ENCODE measurements around the gene CXCL3. TPM values are rescaled to one million over a fixed set of nuclear protein-coding genes. Genes with fewer than 3 reads are reported as not detected.

The CXCL3 gene
- total and polyA plus RNA-seq, 9 of the 15 experiments (the other 6 are each of a cell fraction or from before 2014, with no cell fraction given) = 2.3 to 8.9 (median 6.1) TPM

DNA sequence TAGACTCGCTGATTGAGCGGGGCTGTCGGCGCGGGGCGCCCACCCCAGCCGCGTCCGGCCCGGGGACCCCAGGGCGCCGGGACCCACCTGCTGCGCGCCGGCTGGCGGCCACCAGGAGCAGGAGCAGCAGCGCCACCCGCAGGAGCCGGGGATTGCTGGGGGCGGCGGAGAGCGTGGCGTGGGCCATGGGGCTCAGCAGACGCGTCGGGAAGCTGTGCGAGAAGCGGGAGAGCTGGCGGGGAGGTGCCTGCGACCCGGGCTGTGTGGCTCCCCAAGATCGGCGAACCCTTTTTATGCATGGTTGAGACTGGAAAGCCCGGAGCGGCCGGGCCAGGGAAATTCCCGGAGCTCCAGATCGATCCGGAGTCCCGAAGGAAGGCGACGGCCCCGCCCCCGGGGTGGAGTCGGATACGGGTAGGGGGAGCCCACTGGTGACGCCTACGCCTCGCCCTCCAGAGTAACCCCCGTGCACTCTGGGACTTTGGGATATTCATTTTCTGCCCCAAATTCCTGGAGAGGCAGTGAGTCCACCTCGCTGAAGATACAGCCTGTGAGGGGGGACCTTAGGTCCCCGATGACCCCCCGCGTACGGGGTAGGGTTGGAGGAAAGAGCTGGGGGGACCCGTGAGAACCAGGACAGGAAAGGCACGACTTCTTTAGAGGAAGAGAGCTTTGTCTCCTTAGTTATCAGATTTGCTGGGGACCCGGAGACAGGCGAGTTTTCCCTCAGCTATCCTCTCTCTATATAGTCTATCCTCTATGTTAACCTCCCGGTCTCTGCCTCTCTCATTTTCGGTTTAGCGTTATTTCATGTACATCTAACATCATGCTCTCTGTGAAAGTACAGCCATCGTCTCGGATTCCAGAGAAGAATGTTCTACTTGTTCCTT is at the start of gene CXCL3 (continued):
- TF ChIP-seq, protein P1, sequence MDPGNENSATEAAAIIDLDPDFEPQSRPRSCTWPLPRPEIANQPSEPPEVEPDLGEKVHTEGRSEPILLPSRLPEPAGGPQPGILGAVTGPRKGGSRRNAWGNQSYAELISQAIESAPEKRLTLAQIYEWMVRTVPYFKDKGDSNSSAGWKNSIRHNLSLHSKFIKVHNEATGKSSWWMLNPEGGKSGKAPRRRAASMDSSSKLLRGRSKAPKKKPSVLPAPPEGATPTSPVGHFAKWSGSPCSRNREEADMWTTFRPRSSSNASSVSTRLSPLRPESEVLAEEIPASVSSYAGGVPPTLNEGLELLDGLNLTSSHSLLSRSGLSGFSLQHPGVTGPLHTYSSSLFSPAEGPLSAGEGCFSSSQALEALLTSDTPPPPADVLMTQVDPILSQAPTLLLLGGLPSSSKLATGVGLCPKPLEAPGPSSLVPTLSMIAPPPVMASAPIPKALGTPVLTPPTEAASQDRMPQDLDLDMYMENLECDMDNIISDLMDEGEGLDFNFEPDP (CRISPR knock-in tag; IDR thresholded peaks at IDR 0.05) = no peak
- TF ChIP-seq, protein P2, sequence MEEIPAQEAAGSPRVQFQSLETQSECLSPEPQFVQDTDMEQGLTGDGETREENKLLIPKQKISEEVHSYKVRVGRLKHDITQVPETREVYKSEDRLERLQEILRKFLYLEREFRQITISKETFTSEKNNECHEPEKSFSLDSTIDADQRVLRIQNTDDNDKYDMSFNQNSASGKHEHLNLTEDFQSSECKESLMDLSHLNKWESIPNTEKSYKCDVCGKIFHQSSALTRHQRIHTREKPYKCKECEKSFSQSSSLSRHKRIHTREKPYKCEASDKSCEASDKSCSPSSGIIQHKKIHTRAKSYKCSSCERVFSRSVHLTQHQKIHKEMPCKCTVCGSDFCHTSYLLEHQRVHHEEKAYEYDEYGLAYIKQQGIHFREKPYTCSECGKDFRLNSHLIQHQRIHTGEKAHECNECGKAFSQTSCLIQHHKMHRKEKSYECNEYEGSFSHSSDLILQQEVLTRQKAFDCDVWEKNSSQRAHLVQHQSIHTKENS (CRISPR knock-in tag; IDR thresholded peaks at IDR 0.05) = no peak
- TF ChIP-seq ZNF311 (CRISPR knock-in tag; IDR thresholded peaks at IDR 0.05) = no peak
- no peak for TF ChIP-seq FIP1L1 (IDR thresholded peaks at IDR 0.05; ENCODE audit: low read depth, low read length, poor library complexity, severe bottlenecking)
- TF ChIP-seq, protein P3, sequence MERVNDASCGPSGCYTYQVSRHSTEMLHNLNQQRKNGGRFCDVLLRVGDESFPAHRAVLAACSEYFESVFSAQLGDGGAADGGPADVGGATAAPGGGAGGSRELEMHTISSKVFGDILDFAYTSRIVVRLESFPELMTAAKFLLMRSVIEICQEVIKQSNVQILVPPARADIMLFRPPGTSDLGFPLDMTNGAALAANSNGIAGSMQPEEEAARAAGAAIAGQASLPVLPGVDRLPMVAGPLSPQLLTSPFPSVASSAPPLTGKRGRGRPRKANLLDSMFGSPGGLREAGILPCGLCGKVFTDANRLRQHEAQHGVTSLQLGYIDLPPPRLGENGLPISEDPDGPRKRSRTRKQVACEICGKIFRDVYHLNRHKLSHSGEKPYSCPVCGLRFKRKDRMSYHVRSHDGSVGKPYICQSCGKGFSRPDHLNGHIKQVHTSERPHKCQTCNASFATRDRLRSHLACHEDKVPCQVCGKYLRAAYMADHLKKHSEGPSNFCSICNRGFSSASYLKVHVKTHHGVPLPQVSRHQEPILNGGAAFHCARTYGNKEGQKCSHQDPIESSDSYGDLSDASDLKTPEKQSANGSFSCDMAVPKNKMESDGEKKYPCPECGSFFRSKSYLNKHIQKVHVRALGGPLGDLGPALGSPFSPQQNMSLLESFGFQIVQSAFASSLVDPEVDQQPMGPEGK (CRISPR knock-in tag; IDR thresholded peaks at IDR 0.05; ENCODE audit: borderline replicate concordance) = no peak
- TF ChIP-seq HDAC1 (IDR thresholded peaks at IDR 0.05) = peak in 1 of 2 experiments; percentile 49; a peak in 1 of 4 replicates
- no peak for TF ChIP-seq ZNF282 (CRISPR knock-in tag; IDR thresholded peaks at IDR 0.05)
- peak; percentile 63; the same call in 1 of the 2 replicates for TF ChIP-seq TARDBP (IDR thresholded peaks at IDR 0.05)
- no peak for TF ChIP-seq MIER1 (IDR thresholded peaks at IDR 0.05; ENCODE audit: low read depth)
- no peak for TF ChIP-seq ELF2 (CRISPR knock-in tag; IDR thresholded peaks at IDR 0.05)
- TF ChIP-seq FOXK2 (conservative IDR thresholded peaks at IDR 0.05 in 1 of 2, IDR thresholded peaks at IDR 0.05 in 1 of 2; ENCODE audit: low read depth in 2 of 2) = no peak; a peak in 1 of 4 replicates
- TF ChIP-seq SMAD3 (CRISPR knock-in tag; conservative IDR thresholded peaks at IDR 0.05) = no peak
- TF ChIP-seq ZNF124 (CRISPR knock-in tag; IDR thresholded peaks at IDR 0.05) = no peak
- TF ChIP-seq NFE2 (IDR thresholded peaks at IDR 0.05; ENCODE audit: low read depth) = no peak
- TF ChIP-seq SMARCE1 (IDR thresholded peaks at IDR 0.05) = no peak
- 0 out of 2 replicates have a peak, but pooled peaks have one; percentile 29 for TF ChIP-seq ZNF24 (IDR thresholded peaks at IDR 0.05)
- TF ChIP-seq, protein P4, sequence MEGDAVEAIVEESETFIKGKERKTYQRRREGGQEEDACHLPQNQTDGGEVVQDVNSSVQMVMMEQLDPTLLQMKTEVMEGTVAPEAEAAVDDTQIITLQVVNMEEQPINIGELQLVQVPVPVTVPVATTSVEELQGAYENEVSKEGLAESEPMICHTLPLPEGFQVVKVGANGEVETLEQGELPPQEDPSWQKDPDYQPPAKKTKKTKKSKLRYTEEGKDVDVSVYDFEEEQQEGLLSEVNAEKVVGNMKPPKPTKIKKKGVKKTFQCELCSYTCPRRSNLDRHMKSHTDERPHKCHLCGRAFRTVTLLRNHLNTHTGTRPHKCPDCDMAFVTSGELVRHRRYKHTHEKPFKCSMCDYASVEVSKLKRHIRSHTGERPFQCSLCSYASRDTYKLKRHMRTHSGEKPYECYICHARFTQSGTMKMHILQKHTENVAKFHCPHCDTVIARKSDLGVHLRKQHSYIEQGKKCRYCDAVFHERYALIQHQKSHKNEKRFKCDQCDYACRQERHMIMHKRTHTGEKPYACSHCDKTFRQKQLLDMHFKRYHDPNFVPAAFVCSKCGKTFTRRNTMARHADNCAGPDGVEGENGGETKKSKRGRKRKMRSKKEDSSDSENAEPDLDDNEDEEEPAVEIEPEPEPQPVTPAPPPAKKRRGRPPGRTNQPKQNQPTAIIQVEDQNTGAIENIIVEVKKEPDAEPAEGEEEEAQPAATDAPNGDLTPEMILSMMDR (IDR thresholded peaks at IDR 0.05 in 2 of 3, conservative IDR thresholded peaks at IDR 0.05 in 1 of 3; ENCODE audit: insufficient read depth in 2 of 3, low read depth in 1 of 3, low read length in 3 of 3) = peak; percentile 17 to 65 (median 53)
- 0 out of 2 replicates have a peak, but pooled peaks have one; percentile 63 for TF ChIP-seq THRAP3 (IDR thresholded peaks at IDR 0.05; ENCODE audit: borderline replicate concordance)
- no peak for TF ChIP-seq PRPF4 (IDR thresholded peaks at IDR 0.05; ENCODE audit: insufficient read depth, low read depth, low read length, poor library complexity, severe bottlenecking)
- TF ChIP-seq ADNP (tag; IDR thresholded peaks at IDR 0.05) = no peak
- TF ChIP-seq HNRNPUL1 (IDR thresholded peaks at IDR 0.05; ENCODE audit: low read length) = no peak
- TF ChIP-seq ARHGAP35 (IDR thresholded peaks at IDR 0.05; ENCODE audit: partially characterized antibody) = no peak
- TF ChIP-seq SUPT5H (IDR thresholded peaks at IDR 0.05) = peak; percentile 75

Data from K562 (cell line).